Measurements from ENCODE around the gene FGD5. TPM values are rescaled to one million over a fixed set of nuclear protein-coding genes. Genes with fewer than 3 reads are reported as not detected.

FGD5 gene
- polyA plus RNA-seq, 1 donor (not counting 4 experiments of a cell fraction or from before 2014, with no cell fraction given): not detected

DNA sequence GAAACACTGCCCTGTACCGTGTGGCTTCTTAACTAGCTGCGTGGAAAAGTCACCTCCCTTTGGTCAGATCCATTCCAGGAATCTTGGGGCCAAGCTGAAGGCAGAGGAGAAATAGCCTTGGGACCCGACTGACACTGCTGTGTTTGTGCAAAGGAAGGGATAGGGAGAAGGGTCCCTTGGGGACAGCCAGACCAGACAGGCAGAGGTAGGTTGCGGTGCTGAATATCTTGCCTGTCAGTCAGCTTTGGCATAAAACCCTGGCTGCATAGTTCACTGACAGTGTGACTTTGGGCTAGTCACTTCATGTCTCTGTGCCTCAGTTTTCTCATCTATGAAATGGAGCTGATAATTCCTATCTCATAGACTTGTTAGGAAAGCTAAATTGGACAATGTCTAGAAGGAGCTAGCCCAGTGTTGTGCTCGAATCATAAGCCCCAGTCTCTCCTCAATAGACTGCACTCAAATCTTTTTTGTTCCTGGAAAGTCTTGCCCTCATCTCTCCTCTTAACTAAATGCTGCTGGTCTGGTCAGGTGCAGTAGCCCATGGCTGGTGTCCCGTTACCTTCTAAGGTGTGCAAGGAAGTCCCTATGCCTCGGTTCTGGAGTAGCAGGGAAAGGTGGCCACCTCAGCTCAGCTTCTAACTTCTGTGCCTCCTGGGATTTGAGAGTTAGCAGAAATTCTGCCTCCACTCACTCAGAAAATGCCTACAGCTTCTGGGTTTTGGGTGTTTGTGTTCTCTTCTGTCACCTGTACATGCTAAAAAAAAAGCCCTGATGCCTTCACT is 25.8 kb downstream of the FGD5 start:
- TF ChIP-seq, protein P1, sequence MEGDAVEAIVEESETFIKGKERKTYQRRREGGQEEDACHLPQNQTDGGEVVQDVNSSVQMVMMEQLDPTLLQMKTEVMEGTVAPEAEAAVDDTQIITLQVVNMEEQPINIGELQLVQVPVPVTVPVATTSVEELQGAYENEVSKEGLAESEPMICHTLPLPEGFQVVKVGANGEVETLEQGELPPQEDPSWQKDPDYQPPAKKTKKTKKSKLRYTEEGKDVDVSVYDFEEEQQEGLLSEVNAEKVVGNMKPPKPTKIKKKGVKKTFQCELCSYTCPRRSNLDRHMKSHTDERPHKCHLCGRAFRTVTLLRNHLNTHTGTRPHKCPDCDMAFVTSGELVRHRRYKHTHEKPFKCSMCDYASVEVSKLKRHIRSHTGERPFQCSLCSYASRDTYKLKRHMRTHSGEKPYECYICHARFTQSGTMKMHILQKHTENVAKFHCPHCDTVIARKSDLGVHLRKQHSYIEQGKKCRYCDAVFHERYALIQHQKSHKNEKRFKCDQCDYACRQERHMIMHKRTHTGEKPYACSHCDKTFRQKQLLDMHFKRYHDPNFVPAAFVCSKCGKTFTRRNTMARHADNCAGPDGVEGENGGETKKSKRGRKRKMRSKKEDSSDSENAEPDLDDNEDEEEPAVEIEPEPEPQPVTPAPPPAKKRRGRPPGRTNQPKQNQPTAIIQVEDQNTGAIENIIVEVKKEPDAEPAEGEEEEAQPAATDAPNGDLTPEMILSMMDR (optimal IDR thresholded peaks at IDR 0.05 in 1 of 3, IDR thresholded peaks at IDR 0.05 in 1 of 3, conservative IDR thresholded peaks at IDR 0.05 in 1 of 3; ENCODE audit: extremely low read depth in 1 of 3, insufficient read depth in 2 of 3, low read length in 3 of 3): no peak
- TF ChIP-seq EZH2 (IDR thresholded peaks at IDR 0.05; ENCODE audit: low read length): no peak
- Histone ChIP-seq H3K4me3 (ENCODE audit: control insufficient read depth in 2 of 3, extremely low read depth in 1 of 3, insufficient read depth in 2 of 3, low read depth in 1 of 3, low read length in 3 of 3) (no peak overlapping the region), H2AFZ (ENCODE audit: control insufficient read depth, low read length) (no peak overlapping the region), H3K9me3 (ENCODE audit: control insufficient read depth, low read depth, low read length) (no peaks in the 10 kb centered on the region), H3K27me3 (ENCODE audit: control insufficient read depth, extremely low read depth, insufficient read depth, low read length) (peaks cover 25% of the 10 kb centered on the region), H3K27ac (ENCODE audit: control insufficient read depth, insufficient read depth, low read length) (no peak overlapping the region), H3K36me3 (ENCODE audit: control insufficient read depth in 2 of 2, extremely low read depth in 1 of 2, insufficient read depth in 2 of 2, low read length in 2 of 2) (no peaks in the 10 kb centered on the region), H3K4me1 (ENCODE audit: control insufficient read depth, extremely low read depth, insufficient read depth, low read length) (peaks cover 8% of the 10 kb centered on the region), H3K4me2 (ENCODE audit: control insufficient read depth, extremely low read depth, insufficient read depth, low read depth, low read length) (no peak overlapping the region), H3K79me2 (ENCODE audit: control insufficient read depth, insufficient read depth, low read length) (no peaks in the 10 kb centered on the region), H4K20me1 (ENCODE audit: control insufficient read depth, extremely low read depth, insufficient read depth, low read length) (no peaks in the 10 kb centered on the region), H3K9ac (ENCODE audit: control insufficient read depth, extremely low read depth, insufficient read depth, low read length) (no peak overlapping the region), H3K9me1 (ENCODE audit: control insufficient read depth, extremely low read depth, insufficient read depth, low read length) (no peaks in the 10 kb centered on the region)
- FAIRE-seq: no peak
- dilution Hi-C loops (cut with MboI; ENCODE audit: extremely low pct_ligation_motif_present, low sequenced_read_pairs): no loop called here
- no peak for DNase-seq (ENCODE audit: low read depth, low spot score)

DNA sequence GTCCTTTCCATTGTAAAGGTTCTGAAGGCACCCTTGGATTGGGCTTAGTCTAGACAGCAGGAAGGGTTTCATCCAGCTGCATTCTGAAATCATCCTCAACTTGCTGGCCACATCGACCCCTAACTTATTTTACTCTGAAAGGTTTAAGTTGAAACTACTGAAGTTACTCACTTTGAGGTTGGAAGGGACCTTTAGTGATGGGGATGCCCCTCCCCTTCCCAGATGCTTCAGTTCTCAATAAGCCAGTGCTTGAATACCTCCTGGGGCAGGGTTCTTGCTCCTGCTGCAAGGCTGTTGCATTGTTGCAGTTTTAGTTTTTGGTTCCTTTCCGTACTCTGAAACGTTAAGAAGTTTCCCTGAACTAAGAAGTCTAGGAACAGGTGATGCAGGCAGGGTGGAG is 26.4 kb downstream of the FGD5 start:
- H3K27ac ChIP-seq (ENCODE audit: control insufficient read depth, insufficient read depth, low read length): no peak overlapping the region
- no peaks in the 10 kb centered on the region for H3K79me2 ChIP-seq (ENCODE audit: control insufficient read depth, insufficient read depth, low read length)
- dilution Hi-C loops (cut with MboI; ENCODE audit: extremely low pct_ligation_motif_present, low sequenced_read_pairs): no loop called here
- H3K9me3 ChIP-seq (ENCODE audit: control insufficient read depth, low read depth, low read length): no peaks in the 10 kb centered on the region
- TF ChIP-seq, protein P1 (optimal IDR thresholded peaks at IDR 0.05 in 1 of 3, IDR thresholded peaks at IDR 0.05 in 1 of 3, conservative IDR thresholded peaks at IDR 0.05 in 1 of 3; ENCODE audit: extremely low read depth in 1 of 3, insufficient read depth in 2 of 3, low read length in 3 of 3): no peak
- no peak for TF ChIP-seq EZH2 (IDR thresholded peaks at IDR 0.05; ENCODE audit: low read length)
- no peak overlapping the region for H3K4me2 ChIP-seq (ENCODE audit: control insufficient read depth, extremely low read depth, insufficient read depth, low read depth, low read length)
- peaks cover 8% of the 10 kb centered on the region for H3K4me1 ChIP-seq (ENCODE audit: control insufficient read depth, extremely low read depth, insufficient read depth, low read length)
- H4K20me1 ChIP-seq (ENCODE audit: control insufficient read depth, extremely low read depth, insufficient read depth, low read length): no peaks in the 10 kb centered on the region
- DNase-seq (ENCODE audit: low read depth, low spot score) (no peak), FAIRE-seq (no peak)
- H3K9ac ChIP-seq (ENCODE audit: control insufficient read depth, extremely low read depth, insufficient read depth, low read length): no peak overlapping the region
- no peak overlapping the region for H3K4me3 ChIP-seq (ENCODE audit: control insufficient read depth in 2 of 3, extremely low read depth in 1 of 3, insufficient read depth in 2 of 3, low read depth in 1 of 3, low read length in 3 of 3)
- H3K36me3 ChIP-seq (ENCODE audit: control insufficient read depth in 2 of 2, extremely low read depth in 1 of 2, insufficient read depth in 2 of 2, low read length in 2 of 2): no peaks in the 10 kb centered on the region
- H3K9me1 ChIP-seq (ENCODE audit: control insufficient read depth, extremely low read depth, insufficient read depth, low read length): no peaks in the 10 kb centered on the region
- H2AFZ ChIP-seq (ENCODE audit: control insufficient read depth, low read length): no peak overlapping the region
- H3K27me3 ChIP-seq (ENCODE audit: control insufficient read depth, extremely low read depth, insufficient read depth, low read length): peaks cover 25% of the 10 kb centered on the region

Measured in keratinocyte (primary cell).